Tibial nerve (tissue), 3 donors: ENCODE data around the gene CYP46A1.

Source experiments
- POLR2A ChIP-seq, 2 donors: fragments of 450-650 bp; IDR thresholded peaks; one replicate each; pipeline ENCODE4 v1.6.1; 2017; ENCODE audit warnings: antibody characterized with exemption in 2 of 2, mild to moderate bottlenecking in 2 of 2, moderate library complexity in 2 of 2
- TF ChIP-seq, protein P1 (sequence below), 5 experiments: fragments of 200-600 bp in 3 of 5; fragments of 450-650 bp in 2 of 5; sonication (generic) in 3 of 5; IDR thresholded peaks; one replicate each; pipeline ENCODE4 v1.5.1; 2016 to 2019; ENCODE audit warnings: antibody characterized with exemption in 5 of 5, mild to moderate bottlenecking in 3 of 5, moderate library complexity in 2 of 5

DNA sequence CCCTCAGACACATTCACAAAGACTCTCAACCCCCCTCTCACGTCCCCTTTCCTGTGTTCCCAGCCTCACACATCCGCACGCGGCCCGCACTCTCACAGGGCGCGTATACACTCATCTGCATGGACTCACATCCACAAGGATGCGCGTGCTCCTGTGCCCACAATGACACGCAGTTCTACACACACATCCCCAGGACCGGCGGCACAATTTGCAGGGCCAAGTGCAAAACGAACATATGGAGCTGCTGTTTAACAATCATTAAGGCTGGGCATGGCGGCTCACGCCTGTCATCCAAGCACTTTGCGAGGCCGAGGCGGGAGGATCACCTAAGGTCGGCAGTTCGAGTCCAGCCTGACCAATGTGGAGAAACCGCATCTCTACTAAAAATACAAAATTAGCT is 72.7 kb downstream of the CYP46A1 start:
- TF ChIP-seq, protein P1, sequence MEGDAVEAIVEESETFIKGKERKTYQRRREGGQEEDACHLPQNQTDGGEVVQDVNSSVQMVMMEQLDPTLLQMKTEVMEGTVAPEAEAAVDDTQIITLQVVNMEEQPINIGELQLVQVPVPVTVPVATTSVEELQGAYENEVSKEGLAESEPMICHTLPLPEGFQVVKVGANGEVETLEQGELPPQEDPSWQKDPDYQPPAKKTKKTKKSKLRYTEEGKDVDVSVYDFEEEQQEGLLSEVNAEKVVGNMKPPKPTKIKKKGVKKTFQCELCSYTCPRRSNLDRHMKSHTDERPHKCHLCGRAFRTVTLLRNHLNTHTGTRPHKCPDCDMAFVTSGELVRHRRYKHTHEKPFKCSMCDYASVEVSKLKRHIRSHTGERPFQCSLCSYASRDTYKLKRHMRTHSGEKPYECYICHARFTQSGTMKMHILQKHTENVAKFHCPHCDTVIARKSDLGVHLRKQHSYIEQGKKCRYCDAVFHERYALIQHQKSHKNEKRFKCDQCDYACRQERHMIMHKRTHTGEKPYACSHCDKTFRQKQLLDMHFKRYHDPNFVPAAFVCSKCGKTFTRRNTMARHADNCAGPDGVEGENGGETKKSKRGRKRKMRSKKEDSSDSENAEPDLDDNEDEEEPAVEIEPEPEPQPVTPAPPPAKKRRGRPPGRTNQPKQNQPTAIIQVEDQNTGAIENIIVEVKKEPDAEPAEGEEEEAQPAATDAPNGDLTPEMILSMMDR (IDR thresholded peaks at IDR 0.05), result no peak
- TF ChIP-seq POLR2A (IDR thresholded peaks at IDR 0.05), result no peak
